Smooth muscle cell (in vitro differentiated cells): ENCODE measurements around the gene PXDC1. TPM values are rescaled to one million over a fixed set of nuclear protein-coding genes. Genes with fewer than 3 reads are reported as not detected.

Experiments
- DNase-seq: peaks from one replicate; lab custom pipeline; 2025; ENCODE audit not compliant: unreplicated experiment; lab: John Stamatoyannopoulos, UW
- H2AFZ ChIP-seq: fragments of 200-600 bp; sonication (generic); 2 replicates; pipeline ENCODE4 v1.6.0; 2016; ENCODE audit warnings: antibody characterized with exemption, low read depth, mild to moderate bottlenecking
- H3F3A ChIP-seq: fragments of 200-600 bp; sonication (generic); 2 replicates; pipeline ENCODE4 v1.6.0; 2017; ENCODE audit warnings: antibody characterized with exemption, low read depth
- H3K27ac ChIP-seq: fragments of 200-600 bp; sonication (generic); 2 replicates; pipeline ENCODE4 v1.5.1; 2016; ENCODE audit warnings: low read depth, mild to moderate bottlenecking
- H3K27me3 ChIP-seq: fragments of 200-600 bp; sonication (generic); 2 replicates; pipeline ENCODE4 v1.6.1; 2016; ENCODE audit warnings: low read depth, mild to moderate bottlenecking
- H3K36me3 ChIP-seq: fragments of 200-600 bp; sonication (generic); 2 replicates; pipeline ENCODE4 v1.5.1; 2016; ENCODE audit warnings: low read depth
- H3K4me1 ChIP-seq: fragments of 200-600 bp; sonication (generic); 2 replicates; pipeline ENCODE4 v1.5.1; 2016; ENCODE audit warnings: low read depth
- H3K4me2 ChIP-seq: fragments of 200-600 bp; sonication (generic); 2 replicates; pipeline ENCODE4 v1.6.0; 2016; ENCODE audit warnings: mild to moderate bottlenecking
- H3K4me3 ChIP-seq: fragments of 200-600 bp; sonication (generic); 2 replicates; pipeline ENCODE4 v1.5.1; 2016; ENCODE audit warnings: mild to moderate bottlenecking
- H3K79me2 ChIP-seq: fragments of 200-600 bp; sonication (generic); 2 replicates; pipeline ENCODE4 v1.6.0; 2016; ENCODE audit warnings: low read depth, mild to moderate bottlenecking
- H3K9ac ChIP-seq: fragments of 200-600 bp; sonication (generic); 2 replicates; pipeline ENCODE4 v1.6.0; 2016; ENCODE audit warnings: low read depth
- H3K9me3 ChIP-seq: fragments of 200-600 bp; sonication (generic); replicated peaks from 2 replicates; pipeline ENCODE4 v1.5.1; 2016; ENCODE audit warnings: low read depth
- H4K20me1 ChIP-seq: fragments of 200-600 bp; sonication (generic); 2 replicates; pipeline ENCODE4 v1.6.0; 2016; ENCODE audit warnings: low read depth
- WGBS: methylation state at CpG from one replicate; pipeline ENCODE4 v1.1.7; 2016; ENCODE audit warnings: low lambda C conversion rate; 5-methylcytosine and 5-hydroxymethylcytosine counted together
- polyA plus RNA-seq: library from polyadenylated mRNA; unstranded; fragments of >200 nt; fragmentation: Nextera tagmentation; extraction: Ambion mirVana; gene quantifications from 2 replicates; pipeline ENCODE4 v1.2.1, GENCODE V29; 2016
- total RNA-seq: library from RNA; depleted of rRNA; stranded (reverse); fragments of >200 nt; gene quantifications from 2 replicates; pipeline ENCODE4 v1.2.3, GENCODE V29; 2014
- TF ChIP-seq, protein P1 (sequence below): fragments of 200-600 bp; sonication (generic); IDR thresholded peaks from 2 replicates; pipeline ENCODE4 v1.5.1; 2017; ENCODE audit warnings: borderline replicate concordance, mild to moderate bottlenecking, antibody characterized with exemption; ENCODE audit not compliant: insufficient read depth, poor library complexity, severe bottlenecking

Gene PXDC1
- total and polyA plus RNA-seq, 2 experiments from 2014 or later, result 49.1 to 78.6 TPM

DNA sequence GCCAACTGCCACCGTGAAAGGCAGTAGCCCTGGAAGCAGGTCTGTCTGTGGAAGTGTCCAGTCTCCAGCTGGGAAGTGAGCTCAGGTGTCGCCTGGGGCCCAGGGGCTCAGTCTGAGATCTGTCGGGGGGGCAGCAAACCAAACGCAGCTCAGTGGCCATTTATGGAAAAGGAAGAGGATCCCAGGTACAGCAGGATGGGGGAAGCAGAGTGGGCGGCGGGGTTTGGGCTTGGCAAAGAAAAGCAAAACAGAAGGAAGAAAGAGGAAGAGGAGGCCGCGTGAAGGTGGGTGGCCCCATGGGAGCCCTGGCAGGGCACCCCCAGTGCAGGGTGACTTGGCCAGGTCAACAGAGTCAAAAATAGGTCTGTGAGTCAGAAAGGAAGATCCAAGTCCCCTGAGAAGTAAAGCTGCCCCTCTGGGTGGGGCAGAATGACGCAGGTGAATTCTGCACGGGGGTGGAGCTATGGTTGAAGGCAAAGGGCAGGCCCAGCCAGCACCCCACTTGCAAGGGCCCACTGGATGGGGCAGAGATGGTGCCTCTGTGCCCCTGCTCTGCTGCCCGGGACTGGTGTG is 5.3 kb downstream of the PXDC1 start:
- Histone ChIP-seq H3K4me2 (no peak overlapping the region), H4K20me1 (peaks cover 93% of the 10 kb centered on the region), H3K27ac (no peak overlapping the region), H3F3A (peaks cover 11% of the 10 kb centered on the region), H3K79me2 (peaks cover 98% of the 10 kb centered on the region), H3K9ac (no peak overlapping the region), H3K4me1 (peaks cover 6% of the 10 kb centered on the region), H3K36me3 (no peaks in the 10 kb centered on the region), H3K9me3 (no peaks in the 10 kb centered on the region), H3K27me3 (no peaks in the 10 kb centered on the region), H3K4me3 (no peak overlapping the region), H2AFZ (no peak overlapping the region)
- TF ChIP-seq, protein P1, sequence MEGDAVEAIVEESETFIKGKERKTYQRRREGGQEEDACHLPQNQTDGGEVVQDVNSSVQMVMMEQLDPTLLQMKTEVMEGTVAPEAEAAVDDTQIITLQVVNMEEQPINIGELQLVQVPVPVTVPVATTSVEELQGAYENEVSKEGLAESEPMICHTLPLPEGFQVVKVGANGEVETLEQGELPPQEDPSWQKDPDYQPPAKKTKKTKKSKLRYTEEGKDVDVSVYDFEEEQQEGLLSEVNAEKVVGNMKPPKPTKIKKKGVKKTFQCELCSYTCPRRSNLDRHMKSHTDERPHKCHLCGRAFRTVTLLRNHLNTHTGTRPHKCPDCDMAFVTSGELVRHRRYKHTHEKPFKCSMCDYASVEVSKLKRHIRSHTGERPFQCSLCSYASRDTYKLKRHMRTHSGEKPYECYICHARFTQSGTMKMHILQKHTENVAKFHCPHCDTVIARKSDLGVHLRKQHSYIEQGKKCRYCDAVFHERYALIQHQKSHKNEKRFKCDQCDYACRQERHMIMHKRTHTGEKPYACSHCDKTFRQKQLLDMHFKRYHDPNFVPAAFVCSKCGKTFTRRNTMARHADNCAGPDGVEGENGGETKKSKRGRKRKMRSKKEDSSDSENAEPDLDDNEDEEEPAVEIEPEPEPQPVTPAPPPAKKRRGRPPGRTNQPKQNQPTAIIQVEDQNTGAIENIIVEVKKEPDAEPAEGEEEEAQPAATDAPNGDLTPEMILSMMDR, result no peak
- DNase-seq, result no peak
- 93% methylated on average over 11 of the region's 11 CpGs for WGBS

DNA sequence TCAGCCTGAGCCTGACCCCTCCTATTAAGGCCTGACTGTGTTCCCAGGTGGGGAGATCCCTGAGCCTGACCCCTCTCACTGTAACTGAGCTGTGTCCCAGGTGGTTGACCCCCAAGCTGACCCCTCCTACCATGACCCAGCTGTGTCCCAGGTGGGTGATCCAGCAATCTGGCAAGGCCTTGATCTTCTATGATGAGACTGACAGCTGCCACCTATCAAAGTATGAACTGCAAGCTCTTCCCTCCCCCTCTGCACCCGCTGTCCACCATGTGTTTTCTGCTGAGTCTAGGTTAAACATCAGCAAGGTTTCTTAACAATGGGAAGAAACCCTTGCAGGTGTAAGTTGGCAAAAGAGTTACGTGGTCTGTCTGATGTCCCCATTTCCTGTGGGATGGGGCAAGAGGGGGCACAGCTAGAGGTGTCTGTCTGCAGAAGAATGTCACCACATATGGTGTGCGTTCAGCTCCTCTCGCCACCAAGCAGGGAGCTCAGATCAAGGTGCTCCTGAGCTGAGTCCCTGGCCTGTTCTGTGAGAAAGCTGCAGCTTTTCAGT is 5.9 kb downstream of the PXDC1 start:
- TF ChIP-seq, protein P1, result no peak

DNA sequence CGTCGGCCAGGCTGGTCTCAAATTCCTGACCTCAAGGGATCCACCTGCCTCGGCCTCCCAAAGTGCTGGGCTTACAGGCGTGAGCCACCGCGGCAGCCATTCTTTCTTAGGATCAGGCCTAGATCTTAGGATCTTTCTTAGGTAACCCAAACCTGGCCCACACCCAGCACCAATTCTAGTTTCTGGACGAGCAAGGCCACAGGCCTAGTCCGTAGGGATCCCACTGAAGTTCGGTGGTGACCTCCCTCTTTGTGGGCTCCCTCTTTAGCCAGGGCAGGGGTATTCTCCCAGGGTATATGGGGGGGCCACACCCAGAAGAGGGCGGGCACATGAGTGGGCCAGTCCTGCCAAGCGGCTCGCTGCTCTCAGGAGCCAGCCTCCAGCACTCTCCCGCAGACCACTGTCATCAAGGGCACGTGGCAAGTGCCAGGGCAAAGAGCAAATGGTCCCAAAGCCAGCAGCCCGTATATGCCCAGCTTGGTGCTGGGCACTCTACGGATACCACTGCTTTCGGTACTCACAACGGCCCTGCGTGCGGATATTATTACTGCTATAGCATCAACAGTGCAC is 6.5 kb downstream of the PXDC1 start:
- 96% methylated on average over 20 of the region's 20 CpGs for WGBS
- no peak for DNase-seq
- Histone ChIP-seq H4K20me1 (peaks cover 100% of the 10 kb centered on the region), H3K27me3 (no peaks in the 10 kb centered on the region), H3K27ac (no peak overlapping the region), H3K79me2 (peaks cover 98% of the 10 kb centered on the region), H3K4me3 (no peak overlapping the region), H2AFZ (no peak overlapping the region), H3K36me3 (no peaks in the 10 kb centered on the region), H3K9me3 (no peaks in the 10 kb centered on the region), H3K4me1 (peaks cover 6% of the 10 kb centered on the region), H3F3A (peaks cover 8% of the 10 kb centered on the region), H3K9ac (no peak overlapping the region), H3K4me2 (no peak overlapping the region)
- TF ChIP-seq, protein P1, result no peak

More for the DNA sequence above, 5.9 kb downstream of the PXDC1 start:
- H3K4me2 ChIP-seq, result no peak overlapping the region
- H3K4me3 ChIP-seq, result no peak overlapping the region
- H3K27me3 ChIP-seq, result no peaks in the 10 kb centered on the region
- H3K27ac ChIP-seq, result no peak overlapping the region
- no peak overlapping the region for H2AFZ ChIP-seq
- peaks cover 98% of the 10 kb centered on the region for H3K79me2 ChIP-seq
- H3K9me3 ChIP-seq, result no peaks in the 10 kb centered on the region
- WGBS, result 95% methylated on average over 4 of the region's 4 CpGs
- no peak for DNase-seq
- peaks cover 98% of the 10 kb centered on the region for H4K20me1 ChIP-seq
- H3F3A ChIP-seq, result peaks cover 11% of the 10 kb centered on the region
- H3K9ac ChIP-seq, result no peak overlapping the region
- H3K4me1 ChIP-seq, result peaks cover 6% of the 10 kb centered on the region
- no peaks in the 10 kb centered on the region for H3K36me3 ChIP-seq
